K562 (cell line): ENCODE data around the gene PRICKLE3. TPM values are rescaled to one million over a fixed set of nuclear protein-coding genes. Genes with fewer than 3 reads are reported as not detected.

Experiments
- CBX8 ChIP-seq: fragments of 200-600 bp; sonication (generic); IDR thresholded peaks from 2 replicates; pipeline ENCODE4 v1.6.1; 2012; ENCODE audit warnings: borderline replicate concordance, mixed run types, low read depth, mild to moderate bottlenecking, moderate library complexity, mixed read lengths, low read length, control low read depth, inconsistent platforms; ENCODE audit not compliant: poor library complexity, severe bottlenecking; ENCODE audit errors: extremely low read depth
- CEBPZ ChIP-seq: fragments of 150-350 bp; IDR thresholded peaks from 2 replicates; pipeline ENCODE4 v1.6.1; 2014; ENCODE audit warnings: low read depth, mild to moderate bottlenecking, low read length, borderline replicate concordance
- ERF ChIP-seq: fragments of 450-650 bp; formaldehyde crosslinking; IDR thresholded peaks from 2 replicates; pipeline ENCODE4 v1.4.0; 2020; ENCODE audit warnings: mild to moderate bottlenecking, mixed read lengths
- MAZ ChIP-seq, 2 experiments: fragments of 450-650 bp in 1 of 2; sonication (generic) in 1 of 2; formaldehyde crosslinking; IDR thresholded peaks in 1 of 2; conservative IDR thresholded peaks in 1 of 2; 2 replicates each; pipeline versions ENCODE4 v1.4.0 to v1.5.0; 2020; ENCODE audit warnings: mild to moderate bottlenecking in 1 of 2, missing genetic modification reagents in 1 of 2
- PHF8 ChIP-seq: fragments of 200-600 bp; sonication (generic); IDR thresholded peaks from 2 replicates; pipeline ENCODE4 v1.6.1; 2012; ENCODE audit warnings: mixed run types, mild to moderate bottlenecking, inconsistent platforms, low read length, moderate library complexity, borderline replicate concordance
- POLR2B ChIP-seq: fragments of 450-650 bp; IDR thresholded peaks from 2 replicates; pipeline ENCODE4 v1.6.1; 2018; ENCODE audit warnings: low read depth; ENCODE audit not compliant: partially characterized antibody
- RBBP5 ChIP-seq: fragments of 200-600 bp; sonication (generic); IDR thresholded peaks from 2 replicates; pipeline ENCODE4 v1.6.1; 2012; ENCODE audit warnings: borderline replicate concordance, mild to moderate bottlenecking, low read length, control low read depth, inconsistent platforms; ENCODE audit not compliant: insufficient read depth, poor library complexity, severe bottlenecking
- RBM17 ChIP-seq: fragments of 200-400 bp; formaldehyde crosslinking; IDR thresholded peaks from 2 replicates; pipeline ENCODE4 v1.6.1; 2017; ENCODE audit warnings: low read depth, mild to moderate bottlenecking, low read length, borderline replicate concordance
- SAFB2 ChIP-seq: fragments of 200-400 bp; formaldehyde crosslinking; IDR thresholded peaks from 2 replicates; pipeline ENCODE4 v1.6.1; 2018; ENCODE audit warnings: borderline replicate concordance, low read length, low read depth, moderate library complexity; ENCODE audit not compliant: severe bottlenecking
- SMAD4 ChIP-seq: fragments of 250-450 bp; sonication (Bioruptor Pico); conservative IDR thresholded peaks from 2 replicates; pipeline ENCODE4 v1.8.0; 2021; ENCODE audit warnings: inconsistent platforms, mild to moderate bottlenecking, moderate library complexity
- ZBTB12 ChIP-seq: fragments of 250-450 bp; sonication (Bioruptor Pico); IDR thresholded peaks from 2 replicates; pipeline ENCODE4 v1.4.0; 2020
- ZNF318 ChIP-seq, 2 experiments: fragments of 450-650 bp; IDR thresholded peaks; 2 replicates each; pipeline ENCODE4 v1.6.1; 2016; ENCODE audit warnings: mild to moderate bottlenecking in 2 of 2, borderline replicate concordance in 1 of 2, low read depth in 1 of 2, moderate library complexity in 1 of 2
- polyA plus RNA-seq, 8 experiments: library from polyadenylated mRNA; depleted of rRNA in 4 of 8; stranded (reverse) in 5 of 8; unstranded in 3 of 8; fragments of >200 nt; fragmentation: Nextera tagmentation in 2 of 8; fragmentation: Illumina TruSeq in 1 of 8; extraction: Ambion mirVana in 2 of 8; extraction: Trizol in 1 of 8; gene quantifications; 2 replicates each; pipeline versions ENCODE4 v1.2.1 to v1.2.3, GENCODE V29; 2011 to 2014; ENCODE audit warnings: inconsistent platforms in 1 of 8, missing spikeins in 1 of 8
- total RNA-seq, 7 experiments: library from RNA; depleted of rRNA in 6 of 7; stranded (reverse); fragments of >200 nt in 6 of 7; fragmentation: Illumina TruSeq in 2 of 7; extraction: Trizol in 2 of 7; gene quantifications; 2 replicates each; pipeline versions ENCODE4 v1.2.1 to v1.2.3, GENCODE V29; 2011 to 2021; ENCODE audit warnings: low replicate concordance in 1 of 7

PRICKLE3 gene
- total and polyA plus RNA-seq, 9 of the 15 experiments (the other 6 are each of a cell fraction or from before 2014, with no cell fraction given): 1.1 to 44.3 (median 14.0) TPM

GRCh38 chrX:49191574-49192011, 5.4 kb upstream of the PRICKLE3 start (continued):
- no peak for TF ChIP-seq ZNF318 (IDR thresholded peaks at IDR 0.05; ENCODE audit: borderline replicate concordance in 1 of 2, low read depth in 1 of 2)
- TF ChIP-seq CBX8: no peak
- TF ChIP-seq CEBPZ: no peak
- TF ChIP-seq SAFB2: no peak
- TF ChIP-seq SMAD4 (CRISPR knock-in tag): 0 out of 2 replicates have a peak, but pooled peaks have one; percentile 33
- peak; percentile 22 to 64; a peak in 1 of 4 replicates for TF ChIP-seq MAZ (CRISPR knock-in tag; conservative IDR thresholded peaks at IDR 0.05 in 1 of 2, IDR thresholded peaks at IDR 0.05 in 1 of 2)
- 0 out of 2 replicates have a peak, but pooled peaks have one; percentile 65 for TF ChIP-seq ERF (CRISPR knock-in tag)
- peak; percentile 34 for TF ChIP-seq RBBP5
- TF ChIP-seq POLR2B: peak; percentile 7
- TF ChIP-seq ZBTB12 (CRISPR knock-in tag): no peak
- TF ChIP-seq PHF8: 0 out of 2 replicates have a peak, but pooled peaks have one; percentile 81
- no peak for TF ChIP-seq RBM17
